ENCODE data around the gene TINAG.
A peak's percentile ranks its signal among the peaks of the same experiment; 100 is the strongest.

TINAG gene

GRCh38 chr6:54403096-54403495, 94.9 kb downstream of the TINAG start:
- no peak for DNase-seq (ENCODE audit: low read depth)

GRCh38 chr6:54404791-54405190, 96.5 kb downstream of the TINAG start:
- no peak overlapping the region for H3K4me3 ChIP-seq (ENCODE audit: low read depth, low read length)
- DNase-seq (ENCODE audit: low read depth), result no peak

More at GRCh38 chr6:54403096-54403495, 94.9 kb downstream of the TINAG start:
- H3K4me3 ChIP-seq (ENCODE audit: low read depth, low read length), result no peak overlapping the region

GRCh38 chr6:54411767-54412166, 103.5 kb downstream of the TINAG start:
- DNase-seq (ENCODE audit: low read depth), result no peak
- no peak overlapping the region for H3K4me3 ChIP-seq (ENCODE audit: low read depth, low read length)

- H3K4me3 ChIP-seq (ENCODE audit: low read depth, low read length), result no peak overlapping the region
- DNase-seq (ENCODE audit: low read depth), result no peak
Measured at GRCh38 chr6:54415517-54415916, 107.3 kb downstream of the TINAG start.

GRCh38 chr6:54419885-54420284, 111.6 kb downstream of the TINAG start:
- H3K4me3 ChIP-seq (ENCODE audit: low read depth, low read length), result no peak overlapping the region

GRCh38 chr6:54426995-54427394, 118.8 kb downstream of the TINAG start:
- H3K4me3 ChIP-seq (ENCODE audit: low read depth, low read length), result no peak overlapping the region
- no peak for DNase-seq (ENCODE audit: low read depth)

More at GRCh38 chr6:54419885-54420284, 111.6 kb downstream of the TINAG start:
- DNase-seq (ENCODE audit: low read depth), result peak; percentile 77

- peak; percentile 17 for DNase-seq (ENCODE audit: low read depth)
Measured at GRCh38 chr6:54427396-54427937, 119.2 kb downstream of the TINAG start.

GRCh38 chr6:54428431-54428830, 120.2 kb downstream of the TINAG start:
- no peak overlapping the region for H3K4me3 ChIP-seq (ENCODE audit: low read depth, low read length)
- no peak for DNase-seq (ENCODE audit: low read depth)

More at GRCh38 chr6:54427396-54427937, 119.2 kb downstream of the TINAG start:
- no peak overlapping the region for H3K4me3 ChIP-seq (ENCODE audit: low read depth, low read length)

GRCh38 chr6:54431466-54431865, 123.2 kb downstream of the TINAG start:
- no peak overlapping the region for H3K4me3 ChIP-seq (ENCODE audit: low read depth, low read length)
- DNase-seq (ENCODE audit: low read depth), result no peak
